ENCODE data around the gene ATF7IP2.
"Not testable (repeated sequence)": the region's sequence is repeated elsewhere in the genome, so short reads cannot be mapped to it uniquely, and the experiment has no call there.

Gene ATF7IP2

GRCh38 chr16:10466313-10466712 lies 80.5 kb downstream of the ATF7IP2 start:
- no peak for DNase-seq (ENCODE audit: low read depth)
- TF ChIP-seq CTCF (IDR thresholded peaks at IDR 0.05; ENCODE audit: low read length, missing control alignments) = no peak
- H3K4me3 ChIP-seq (replicated peaks; ENCODE audit: low read depth, low read length) = no peak overlapping the region

GRCh38 chr16:10466861-10467260 lies 81.0 kb downstream of the ATF7IP2 start:
- no peak for DNase-seq (ENCODE audit: low read depth)
- no peak for TF ChIP-seq CTCF (IDR thresholded peaks at IDR 0.05; ENCODE audit: low read length, missing control alignments)
- no peak overlapping the region for H3K4me3 ChIP-seq (replicated peaks; ENCODE audit: low read depth, low read length)

GRCh38 chr16:10476636-10477035 lies 90.8 kb downstream of the ATF7IP2 start:
- H3K4me3 ChIP-seq (replicated peaks; ENCODE audit: low read depth, low read length); DNase-seq (ENCODE audit: low read depth): not testable (repeated sequence)

- no peak for TF ChIP-seq CTCF (IDR thresholded peaks at IDR 0.05; ENCODE audit: low read length, missing control alignments)
- no peak for DNase-seq (ENCODE audit: low read depth)
- H3K4me3 ChIP-seq (replicated peaks; ENCODE audit: low read depth, low read length) = no peak overlapping the region
Measured at GRCh38 chr16:10480151-10480550, 94.3 kb downstream of the ATF7IP2 start.

GRCh38 chr16:10485159-10485558 lies 99.3 kb downstream of the ATF7IP2 start:
- TF ChIP-seq CTCF (IDR thresholded peaks at IDR 0.05; ENCODE audit: low read length, missing control alignments) = no peak
- H3K4me3 ChIP-seq (replicated peaks; ENCODE audit: low read depth, low read length) = no peak overlapping the region
- DNase-seq (ENCODE audit: low read depth) = no peak

- DNase-seq (ENCODE audit: low read depth) = no peak
- H3K4me3 ChIP-seq (replicated peaks; ENCODE audit: low read depth, low read length) = no peak overlapping the region
- no peak for TF ChIP-seq CTCF (IDR thresholded peaks at IDR 0.05; ENCODE audit: low read length, missing control alignments)
Measured at GRCh38 chr16:10485698-10486382, 100.0 kb downstream of the ATF7IP2 start.

- DNase-seq (ENCODE audit: low read depth) = no peak
- H3K4me3 ChIP-seq (replicated peaks; ENCODE audit: low read depth, low read length) = no peak overlapping the region
- TF ChIP-seq CTCF (IDR thresholded peaks at IDR 0.05; ENCODE audit: low read length, missing control alignments) = no peak
Measured at GRCh38 chr16:10490141-10490540, 104.3 kb downstream of the ATF7IP2 start.

All from fibroblast of pulmonary artery (primary cell).